C1 segment of cervical spinal cord (tissue), 14 donors: Measurements from ENCODE around the gene SARS2.

Source experiments
- DNase-seq, 14 donors: peaks; one replicate each; lab custom pipeline; 2025; lab: John Stamatoyannopoulos, UW

SARS2 gene

GRCh38 chr19:38867171-38867780 lies 63.3 kb downstream of the SARS2 start:
- no peak for DNase-seq
